B cell (primary cell): ENCODE data around the gene CDH13. TPM values are rescaled to one million over a fixed set of nuclear protein-coding genes. Genes with fewer than 3 reads are reported as not detected.

Experiments used
- ATAC-seq: fragments of 200-7000 bp; cut with Tn5 transposase; one replicate; pipeline ENCODE4 v1.10.0; 2021; ENCODE audit warnings: low read depth, mild to moderate bottlenecking, moderate number of reproducible peaks, moderate library complexity
- CTCF ChIA-PET: fragments of 350-600 bp; sonication (Branson Sonifier 250); formaldehyde crosslinking; loops from one replicate; lab custom pipeline; 2021; ENCODE audit warnings: antibody characterized with exemption, inconsistent platforms; lab: Charles Lee
- POLR2A ChIA-PET: fragments of 350-600 bp; sonication (Branson Sonifier 250); formaldehyde crosslinking; loops from one replicate; lab custom pipeline; 2021; ENCODE audit warnings: antibody characterized with exemption; lab: Charles Lee
- DNase-seq: peaks from one replicate; pipeline ENCODE4 v3.0.0; 2013
- H2AFZ ChIP-seq: 2 replicates; pipeline ENCODE4 v1.6.1; 2012; ENCODE audit warnings: mild to moderate bottlenecking, low read depth, low read length; ENCODE audit not compliant: insufficient read depth, poor library complexity, severe bottlenecking
- H3K27ac ChIP-seq, 2 donors: 1 replicate in 1 of 2; 2 replicates in 1 of 2; pipeline ENCODE4 v1.5.1; 2012 to 2013; ENCODE audit warnings: low read length in 2 of 2, mild to moderate bottlenecking in 2 of 2, moderate library complexity in 1 of 2
- H3K27me3 ChIP-seq, 4 experiments: fragments of 200-600 bp in 1 of 4; sonication (generic) in 1 of 4; replicated peaks in 1 of 4; 1 replicate in 2 of 4; 2 replicates in 2 of 4; pipeline versions ENCODE4 v1.6.1 to v1.7.0; 2013 to 2016; ENCODE audit warnings: low read length in 3 of 4, mild to moderate bottlenecking in 2 of 4, mixed read lengths in 1 of 4, moderate library complexity in 1 of 4; ENCODE audit not compliant: insufficient read depth in 4 of 4, control insufficient read depth in 3 of 4; ENCODE audit errors: control extremely low read depth in 1 of 4
- H3K36me3 ChIP-seq, 2 experiments: replicated peaks in 1 of 2; 1 replicate in 1 of 2; 2 replicates in 1 of 2; pipeline versions ENCODE4 v1.6.1 to v1.7.1; 2013; ENCODE audit warnings: low read length in 1 of 2; ENCODE audit not compliant: insufficient read depth in 2 of 2, control insufficient read depth in 1 of 2; ENCODE audit errors: control extremely low read depth in 1 of 2, extremely low read depth in 1 of 2
- H3K4me1 ChIP-seq, 2 donors: fragments of 200-600 bp in 1 of 2; sonication (generic) in 1 of 2; 1 replicate in 1 of 2; 2 replicates in 1 of 2; pipeline versions ENCODE4 v1.5.1 to v1.6.1; 2013 to 2017; ENCODE audit warnings: low read length in 2 of 2; ENCODE audit not compliant: control insufficient read depth in 2 of 2, insufficient read depth in 2 of 2
- H3K4me2 ChIP-seq: replicated peaks from 2 replicates; pipeline ENCODE3; 2012; ENCODE audit warnings: mild to moderate bottlenecking, low read depth, low read length; ENCODE audit not compliant: poor library complexity, severe bottlenecking
- H3K4me3 ChIP-seq, 5 experiments: fragments of 200-600 bp in 1 of 5; sonication (generic) in 1 of 5; 1 replicate in 3 of 5; 2 replicates in 2 of 5; pipeline versions ENCODE4 v1.5.1 to v1.7.0; 2011 to 2016; ENCODE audit warnings: low read length in 4 of 5, mild to moderate bottlenecking in 4 of 5, low read depth in 2 of 5, control low read depth in 1 of 5, moderate library complexity in 1 of 5; ENCODE audit not compliant: insufficient read depth in 1 of 5; ENCODE audit errors: control extremely low read depth in 1 of 5, extremely low read depth in 1 of 5
- H3K79me2 ChIP-seq: fragments of 200-600 bp; sonication (generic); one replicate; pipeline ENCODE4 v1.6.0; 2016; ENCODE audit warnings: low read length; ENCODE audit not compliant: control insufficient read depth, insufficient read depth
- H3K9ac ChIP-seq: fragments of 200-600 bp; sonication (generic); 2 replicates; pipeline ENCODE4 v1.6.1; 2017; ENCODE audit warnings: mild to moderate bottlenecking, low read length, moderate library complexity
- H3K9me3 ChIP-seq, 3 donors: one replicate each; pipeline versions ENCODE4 v1.6.1 to v1.7.1; 2013; ENCODE audit warnings: low read length in 2 of 3; ENCODE audit not compliant: control insufficient read depth in 2 of 3, insufficient read depth in 1 of 3; ENCODE audit errors: control extremely low read depth in 1 of 3
- H4K20me1 ChIP-seq: 2 replicates; pipeline ENCODE4 v1.6.0; 2012; ENCODE audit warnings: mild to moderate bottlenecking, low read length; ENCODE audit not compliant: insufficient read depth, control insufficient read depth, poor library complexity, severe bottlenecking
- H3K27ac Mint-ChIP-seq: one replicate; pipeline ENCODE4 v1.8.0; 2021; ENCODE audit warnings: mixed read lengths
- H3K27me3 Mint-ChIP-seq: one replicate; pipeline ENCODE4 v1.8.0; 2021; ENCODE audit warnings: mixed read lengths
- H3K4me1 Mint-ChIP-seq: one replicate; pipeline ENCODE4 v1.8.0; 2021; ENCODE audit warnings: mixed read lengths
- H3K4me3 Mint-ChIP-seq: one replicate; pipeline ENCODE4 v1.8.0; 2021; ENCODE audit warnings: mixed read lengths
- H3K9me3 Mint-ChIP-seq: one replicate; pipeline ENCODE4 v1.8.0; 2022; ENCODE audit warnings: mixed read lengths; ENCODE audit not compliant: insufficient read depth
- EZH2 ChIP-seq: IDR thresholded peaks from 2 replicates; pipeline ENCODE4 v1.6.1; 2012; ENCODE audit warnings: borderline replicate concordance, low read depth, mild to moderate bottlenecking, moderate library complexity, low read length; ENCODE audit not compliant: insufficient read depth, poor library complexity, severe bottlenecking
- WGBS: methylation state at CpG from one replicate; pipeline ENCODE4 v1.1.5; 2013; ENCODE audit warnings: missing lambda C conversion rate; ENCODE audit not compliant: insufficient coverage; 5-methylcytosine and 5-hydroxymethylcytosine counted together
- intact Hi-C: fragments of 100-400 bp; cut with micrococcal nuclease; formaldehyde crosslinking; loops from one replicate; pipeline ENCODE4 v1.10.0; 2022
- polyA plus RNA-seq: library from polyadenylated mRNA; depleted of rRNA; stranded (reverse); fragments of >200 nt; gene quantifications from 2 replicates; pipeline ENCODE4 v1.2.3, GENCODE V29; 2012
- total RNA-seq, 2 donors: library from RNA; stranded (reverse); fragments of 120-200 nt in 1 of 2; gene quantifications; 1 replicate in 1 of 2; 2 replicates in 1 of 2; pipeline versions ENCODE4 v1.2.3 to v1.2.4, GENCODE V29; 2013 to 2022
- TF ChIP-seq, protein P1 (sequence below): fragments of 200-600 bp; IDR thresholded peaks from one replicate; pipeline ENCODE4 v1.8.0; 2022; ENCODE audit warnings: antibody characterized with exemption, mild to moderate bottlenecking

The CDH13 gene
- total and polyA plus RNA-seq, 2 donors (not counting 1 experiment from before 2014, with no cell fraction given): not detected

DNA sequence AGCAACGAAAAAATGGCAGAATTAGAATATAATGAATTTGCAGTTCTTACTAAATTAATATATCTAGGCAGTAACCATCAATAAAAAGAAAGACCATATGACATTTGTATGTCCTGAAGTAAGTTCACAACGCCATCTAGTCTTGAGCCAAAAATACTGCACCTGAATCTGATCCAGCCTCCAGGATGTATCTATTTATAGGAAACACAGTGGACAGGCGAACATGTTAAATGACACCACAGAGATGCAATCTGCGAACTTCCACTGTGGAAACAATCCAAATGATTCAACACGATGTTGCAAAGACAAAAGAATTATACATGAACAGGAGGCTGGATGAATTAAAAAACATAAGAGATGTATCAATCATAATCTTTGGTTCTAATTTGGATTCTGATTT is 197.6 kb downstream of the CDH13 start:
- Histone ChIP-seq H3K4me1 (no peaks in the 10 kb centered on the region), H3K27me3 (no peaks in the 10 kb centered on the region), H3K27ac (no peak overlapping the region), H4K20me1 (no peaks in the 10 kb centered on the region), H3K4me3 (no peak overlapping the region), H3K36me3 (no peaks in the 10 kb centered on the region), H3K4me2 (no peak overlapping the region), H2AFZ (no peak overlapping the region), H3K9me3 (no peaks in the 10 kb centered on the region), H3K79me2 (no peaks in the 10 kb centered on the region), H3K9ac (no peak overlapping the region)
- Mint-ChIP-seq H3K4me1 (no peaks in the 10 kb centered on the region), H3K27me3 (peaks cover 3% of the 10 kb centered on the region), H3K27ac (no peak overlapping the region), H3K9me3 (peaks cover 2% of the 10 kb centered on the region), H3K4me3 (no peak overlapping the region)
- TF ChIP-seq, protein P1, sequence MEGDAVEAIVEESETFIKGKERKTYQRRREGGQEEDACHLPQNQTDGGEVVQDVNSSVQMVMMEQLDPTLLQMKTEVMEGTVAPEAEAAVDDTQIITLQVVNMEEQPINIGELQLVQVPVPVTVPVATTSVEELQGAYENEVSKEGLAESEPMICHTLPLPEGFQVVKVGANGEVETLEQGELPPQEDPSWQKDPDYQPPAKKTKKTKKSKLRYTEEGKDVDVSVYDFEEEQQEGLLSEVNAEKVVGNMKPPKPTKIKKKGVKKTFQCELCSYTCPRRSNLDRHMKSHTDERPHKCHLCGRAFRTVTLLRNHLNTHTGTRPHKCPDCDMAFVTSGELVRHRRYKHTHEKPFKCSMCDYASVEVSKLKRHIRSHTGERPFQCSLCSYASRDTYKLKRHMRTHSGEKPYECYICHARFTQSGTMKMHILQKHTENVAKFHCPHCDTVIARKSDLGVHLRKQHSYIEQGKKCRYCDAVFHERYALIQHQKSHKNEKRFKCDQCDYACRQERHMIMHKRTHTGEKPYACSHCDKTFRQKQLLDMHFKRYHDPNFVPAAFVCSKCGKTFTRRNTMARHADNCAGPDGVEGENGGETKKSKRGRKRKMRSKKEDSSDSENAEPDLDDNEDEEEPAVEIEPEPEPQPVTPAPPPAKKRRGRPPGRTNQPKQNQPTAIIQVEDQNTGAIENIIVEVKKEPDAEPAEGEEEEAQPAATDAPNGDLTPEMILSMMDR: no peak
- TF ChIP-seq EZH2: no peak
- intact Hi-C loops: no loop called here
- CTCF ChIA-PET: no interaction called here
- POLR2A ChIA-PET: no interaction called here
- ATAC-seq: no peak
- 40% methylated on average over 1 of the region's 5 CpGs for WGBS
- peak; percentile 8 for DNase-seq

DNA sequence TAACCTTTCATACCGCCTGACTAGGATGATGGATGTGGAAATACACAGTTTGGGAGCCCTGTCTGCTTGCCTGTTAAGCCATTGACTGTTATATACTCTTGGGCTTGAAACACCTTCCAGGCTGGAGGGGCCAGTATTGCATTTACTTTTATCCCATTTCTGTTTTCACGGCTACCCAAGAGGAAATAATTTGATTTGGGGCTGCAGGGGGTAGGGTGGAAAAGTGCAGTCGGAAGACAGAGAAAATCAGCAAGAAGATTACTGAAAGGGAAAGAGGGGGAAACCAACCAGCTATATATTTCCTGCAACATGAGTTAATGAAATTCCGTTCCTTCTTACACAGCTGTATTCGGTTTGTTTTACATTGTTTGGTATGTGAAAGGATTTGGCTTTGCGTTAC is 202.5 kb downstream of the CDH13 start:
- no peak for TF ChIP-seq EZH2
- TF ChIP-seq, protein P1: no peak
- Histone ChIP-seq H3K4me1 (no peaks in the 10 kb centered on the region), H3K36me3 (no peaks in the 10 kb centered on the region), H2AFZ (no peak overlapping the region), H3K4me3 (no peak overlapping the region), H3K9me3 (no peaks in the 10 kb centered on the region), H3K27ac (no peak overlapping the region), H3K9ac (no peak overlapping the region), H3K79me2 (no peaks in the 10 kb centered on the region), H3K4me2 (no peak overlapping the region), H3K27me3 (no peaks in the 10 kb centered on the region), H4K20me1 (no peaks in the 10 kb centered on the region)
- peaks cover 3% of the 10 kb centered on the region for H3K27me3 Mint-ChIP-seq
- ChIA-PET CTCF (no interaction called here), POLR2A (no interaction called here)
- WGBS: 100% methylated on average over 1 of the region's 6 CpGs
- DNase-seq (no peak), ATAC-seq (no peak)
- no peaks in the 10 kb centered on the region for H3K4me1 Mint-ChIP-seq
- no peak overlapping the region for H3K27ac Mint-ChIP-seq
- peaks cover 2% of the 10 kb centered on the region for H3K9me3 Mint-ChIP-seq
- no peak overlapping the region for H3K4me3 Mint-ChIP-seq
- intact Hi-C loops: no loop called here
